WTC11 (cell line): ENCODE data around the gene CHTF8. TPM values are rescaled to one million over a fixed set of nuclear protein-coding genes. Genes with fewer than 3 reads are reported as not detected.

ENCODE experiments used
- ATAC-seq: fragments of 200-7000 bp; cut with Tn5 transposase; 2 replicates; pipeline ENCODE4 v1.10.0; 2021; ENCODE audit warnings: mild to moderate bottlenecking, moderate library complexity
- CTCF ChIA-PET: fragments of 300-600 bp; sonication (Branson Sonifier 250); formaldehyde crosslinking; loops from one replicate; lab custom pipeline; 2021; ENCODE audit warnings: antibody characterized with exemption; lab: Charles Lee
- POLR2A ChIA-PET: fragments of 350-600 bp; sonication (Branson Sonifier 250); formaldehyde crosslinking; loops from one replicate; lab custom pipeline; 2021; ENCODE audit warnings: antibody characterized with exemption; lab: Charles Lee
- DNase-seq: peaks from one replicate; pipeline ENCODE4 v3.0.0; 2021; ENCODE audit warnings: low spot score
- H3K27ac Mint-ChIP-seq: 2 replicates; pipeline ENCODE4 v1.8.0; 2021; ENCODE audit warnings: mixed read lengths
- H3K27me3 Mint-ChIP-seq: 2 replicates; pipeline ENCODE4 v1.8.0; 2021; ENCODE audit warnings: low read depth, mild to moderate bottlenecking, moderate library complexity, mixed read lengths
- H3K36me3 Mint-ChIP-seq: 2 replicates; pipeline ENCODE4 v1.8.0; 2021; ENCODE audit warnings: mixed read lengths
- H3K4me1 Mint-ChIP-seq: 2 replicates; pipeline ENCODE4 v1.8.0; 2022; ENCODE audit warnings: mixed read lengths
- H3K4me3 Mint-ChIP-seq: 2 replicates; pipeline ENCODE4 v1.8.0; 2021; ENCODE audit warnings: mild to moderate bottlenecking, moderate library complexity, mixed read lengths
- H3K9me3 Mint-ChIP-seq: 2 replicates; pipeline ENCODE4 v1.8.0; 2021; ENCODE audit warnings: mixed read lengths
- CREB1 ChIP-seq: sonication (generic); formaldehyde crosslinking; IDR thresholded peaks from 2 replicates; pipeline ENCODE4 v1.8.0; 2023; ENCODE audit warnings: mild to moderate bottlenecking, missing genetic modification reagents
- FOXP1 ChIP-seq: sonication (generic); formaldehyde crosslinking; IDR thresholded peaks from 2 replicates; pipeline ENCODE4 v1.8.0; 2022; ENCODE audit warnings: missing genetic modification reagents, mild to moderate bottlenecking, moderate library complexity, borderline replicate concordance
- JAZF1 ChIP-seq: fragments of 250-450 bp; sonication (Bioruptor Pico); IDR thresholded peaks from 2 replicates; pipeline ENCODE4 v1.9.0; 2021; ENCODE audit warnings: moderate library complexity, mild to moderate bottlenecking, inconsistent platforms
- MXD4 ChIP-seq: fragments of 250-450 bp; sonication (Bioruptor Pico); IDR thresholded peaks from 2 replicates; pipeline ENCODE4 v1.8.0; 2021; ENCODE audit warnings: mild to moderate bottlenecking, moderate library complexity, borderline replicate concordance
- ZBTB21 ChIP-seq: sonication (generic); formaldehyde crosslinking; IDR thresholded peaks from 2 replicates; pipeline ENCODE4 v1.8.1; 2023; ENCODE audit warnings: mild to moderate bottlenecking, missing genetic modification reagents, borderline replicate concordance
- ZNF317 ChIP-seq: sonication (generic); formaldehyde crosslinking; IDR thresholded peaks from 2 replicates; pipeline ENCODE4 v1.8.1; 2023; ENCODE audit warnings: low read depth, mild to moderate bottlenecking, moderate library complexity, missing genetic modification reagents, borderline replicate concordance
- total RNA-seq: library from RNA; stranded (reverse); gene quantifications from 3 replicates; pipeline ENCODE4 v1.2.3, GENCODE V29; 2021
- TF ChIP-seq, protein P1 (sequence below): fragments of 250-450 bp; sonication (Bioruptor Pico); conservative IDR thresholded peaks from 2 replicates; pipeline ENCODE4 v1.9.0; 2021; ENCODE audit warnings: mild to moderate bottlenecking
- TF ChIP-seq, protein P2 (sequence below): sonication (generic); formaldehyde crosslinking; IDR thresholded peaks from 2 replicates; pipeline ENCODE4 v1.8.1; 2023; ENCODE audit warnings: mild to moderate bottlenecking, missing genetic modification reagents, moderate library complexity
- TF ChIP-seq, protein P3 (sequence below): sonication (generic); formaldehyde crosslinking; IDR thresholded peaks from 2 replicates; pipeline ENCODE4 v1.8.0; 2022; ENCODE audit warnings: missing genetic modification reagents
- TF ChIP-seq, protein P4 (sequence below): sonication (generic); formaldehyde crosslinking; IDR thresholded peaks from 2 replicates; pipeline ENCODE4 v1.8.0; 2022; ENCODE audit warnings: mild to moderate bottlenecking, missing genetic modification reagents
- TF ChIP-seq, protein P5 (sequence below): sonication (generic); formaldehyde crosslinking; IDR thresholded peaks from 2 replicates; pipeline ENCODE4 v1.8.1; 2023; ENCODE audit warnings: mild to moderate bottlenecking, missing genetic modification reagents, borderline replicate concordance
- TF ChIP-seq, protein P6 (sequence below): sonication (generic); formaldehyde crosslinking; IDR thresholded peaks from 2 replicates; pipeline ENCODE4 v1.8.0; 2022; ENCODE audit warnings: mild to moderate bottlenecking, missing genetic modification reagents

Gene CHTF8
- total RNA-seq, 1 experiment from 2014 or later = 115 TPM

DNA sequence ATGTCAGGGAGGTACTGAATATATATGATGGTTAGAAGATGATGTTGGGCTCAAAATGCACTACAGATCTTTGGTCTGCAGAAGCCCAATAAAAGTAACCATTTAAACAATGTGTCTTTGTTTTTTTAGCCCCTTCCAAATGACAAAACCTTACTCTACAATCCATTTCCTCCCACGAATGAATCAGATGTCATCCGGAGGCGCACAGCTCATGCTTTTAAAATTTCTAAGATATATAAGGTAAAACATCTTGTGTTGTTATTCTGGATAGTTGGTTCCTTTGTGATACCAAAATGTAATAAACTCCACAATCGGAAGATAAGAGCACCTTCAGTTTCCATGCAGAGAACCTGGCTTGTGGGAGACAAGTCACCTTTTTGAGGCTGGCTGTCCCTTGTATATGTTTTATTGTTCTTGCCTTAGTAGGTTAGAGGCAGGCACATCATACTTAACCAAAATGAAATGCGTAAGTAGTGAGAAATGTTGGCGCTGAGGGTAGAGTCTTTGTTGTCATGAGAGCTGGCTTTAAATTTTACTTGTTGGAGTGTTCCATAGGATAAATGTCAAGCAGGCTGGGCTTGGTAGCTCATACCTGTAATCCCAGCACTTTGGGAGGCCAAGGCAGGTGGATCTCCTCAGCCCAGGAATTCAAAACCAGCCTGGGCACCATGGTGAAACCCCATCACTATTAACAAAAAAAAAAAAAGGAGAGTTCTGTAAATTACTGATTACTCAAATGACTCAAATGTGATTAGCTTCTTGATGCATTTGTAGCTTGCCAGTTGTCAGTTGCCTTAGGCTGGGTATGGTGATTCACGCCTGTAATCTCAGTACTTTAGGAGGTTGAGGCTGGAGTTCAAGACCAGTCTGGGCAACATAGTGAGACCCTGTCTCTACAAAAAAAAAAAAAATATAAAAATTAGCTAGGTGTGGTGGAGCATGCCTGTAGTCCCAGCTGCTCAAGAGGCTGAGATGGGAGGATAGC, 34.9 kb upstream of the CHTF8 start:
- H3K4me1 Mint-ChIP-seq = peaks cover 12% of the 10 kb centered on the region
- ChIA-PET CTCF (interaction anchor here (1.0 kb wide), 1 partner anchor 265 kb away, joined by 3 read pairs; no protein-coding TSS in a partner anchor), POLR2A (interaction anchor here (0.6 to 0.7 kb wide), 2 partner anchors 518 to 780 kb away, joined by 3 to 4 read pairs; no protein-coding TSS in a partner anchor)
- no peak for DNase-seq
- TF ChIP-seq CREB1 = no peak
- peaks cover 62% of the 10 kb centered on the region for H3K36me3 Mint-ChIP-seq
- H3K4me3 Mint-ChIP-seq = no peak overlapping the region
- no peak overlapping the region; the same call in 1 of the 2 replicates for H3K27ac Mint-ChIP-seq
- no peak for ATAC-seq
- H3K27me3 Mint-ChIP-seq = no peaks in the 10 kb centered on the region
- H3K9me3 Mint-ChIP-seq = no peaks in the 10 kb centered on the region

DNA sequence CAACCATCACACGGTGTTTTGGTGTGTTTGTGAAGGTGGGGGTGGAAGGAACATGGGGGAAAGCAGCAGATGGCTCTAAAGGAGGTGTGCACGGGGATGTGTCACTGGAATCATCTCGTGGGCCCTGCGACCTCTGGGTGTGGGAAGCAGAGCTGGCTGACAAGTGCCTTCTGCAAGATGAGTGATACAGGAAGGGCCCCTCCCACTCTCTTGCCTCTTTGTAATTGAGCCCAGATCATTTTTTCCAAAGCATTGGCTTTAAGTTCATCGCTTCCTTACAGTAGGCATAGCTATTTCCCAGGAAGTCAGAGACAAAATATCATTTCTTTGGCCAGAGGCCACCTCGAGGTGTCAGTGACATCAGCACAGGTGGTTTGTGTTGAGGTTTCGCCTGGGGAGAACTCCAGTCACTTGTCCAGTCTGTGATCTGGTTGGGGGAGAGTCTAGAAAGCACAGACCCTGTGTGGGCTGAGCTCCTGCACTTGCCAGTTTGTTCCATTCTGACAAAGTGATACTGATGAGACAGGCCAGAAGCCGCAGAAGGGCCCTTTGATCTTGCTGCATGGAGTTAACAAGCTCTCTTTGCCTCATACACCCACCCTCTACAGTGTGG, 33.9 kb upstream of the CHTF8 start:
- Mint-ChIP-seq H3K4me3 (no peak overlapping the region), H3K36me3 (peaks cover 67% of the 10 kb centered on the region), H3K27me3 (no peaks in the 10 kb centered on the region), H3K9me3 (no peaks in the 10 kb centered on the region), H3K4me1 (peaks cover 6% of the 10 kb centered on the region), H3K27ac (no peak overlapping the region)
- no peak for ATAC-seq
- DNase-seq = no peak
- TF ChIP-seq, protein P1, sequence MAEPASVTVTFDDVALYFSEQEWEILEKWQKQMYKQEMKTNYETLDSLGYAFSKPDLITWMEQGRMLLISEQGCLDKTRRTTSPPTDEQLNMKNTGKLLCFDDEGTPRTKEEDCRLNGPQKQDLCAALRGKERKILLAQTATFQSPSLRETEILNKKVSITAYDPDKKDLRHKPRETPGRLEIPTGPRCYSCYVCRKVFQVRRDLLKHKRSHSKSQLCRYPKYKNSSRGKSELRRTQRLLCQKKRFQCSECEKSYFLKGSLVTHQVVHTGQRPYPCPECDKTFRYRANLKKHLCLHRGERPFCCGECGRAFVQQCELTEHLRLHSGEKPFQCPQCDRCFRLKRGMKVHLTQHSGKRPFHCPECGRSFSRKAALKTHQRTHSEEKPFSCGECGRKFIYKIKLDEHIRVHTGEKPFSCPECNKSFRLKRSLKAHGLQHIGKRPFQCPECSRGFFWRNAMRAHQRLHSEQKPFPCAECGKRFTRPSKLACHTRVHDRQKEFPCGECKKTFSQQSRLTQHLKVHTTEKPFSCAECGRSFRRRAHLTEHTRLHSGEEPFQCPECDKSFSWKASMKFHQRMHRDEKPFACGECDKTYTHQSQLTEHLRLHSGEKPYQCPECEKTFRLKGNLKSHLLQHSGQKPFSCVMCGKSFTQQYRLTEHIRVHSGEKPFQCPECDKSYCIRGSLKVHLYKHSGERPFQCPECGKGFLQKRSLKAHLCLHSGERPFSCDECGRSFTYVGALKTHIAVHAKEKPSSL (CRISPR knock-in tag) = no peak
- TF ChIP-seq, protein P2, sequence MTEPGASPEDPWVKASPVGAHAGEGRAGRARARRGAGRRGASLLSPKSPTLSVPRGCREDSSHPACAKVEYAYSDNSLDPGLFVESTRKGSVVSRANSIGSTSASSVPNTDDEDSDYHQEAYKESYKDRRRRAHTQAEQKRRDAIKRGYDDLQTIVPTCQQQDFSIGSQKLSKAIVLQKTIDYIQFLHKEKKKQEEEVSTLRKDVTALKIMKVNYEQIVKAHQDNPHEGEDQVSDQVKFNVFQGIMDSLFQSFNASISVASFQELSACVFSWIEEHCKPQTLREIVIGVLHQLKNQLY (CRISPR knock-in tag) = no peak
- TF ChIP-seq JAZF1 (CRISPR knock-in tag) (no peak), MXD4 (CRISPR knock-in tag) (no peak), ZNF317 (CRISPR knock-in tag) (no peak), FOXP1 (CRISPR knock-in tag) (no peak), ZBTB21 (no peak)
- TF ChIP-seq, protein P3, sequence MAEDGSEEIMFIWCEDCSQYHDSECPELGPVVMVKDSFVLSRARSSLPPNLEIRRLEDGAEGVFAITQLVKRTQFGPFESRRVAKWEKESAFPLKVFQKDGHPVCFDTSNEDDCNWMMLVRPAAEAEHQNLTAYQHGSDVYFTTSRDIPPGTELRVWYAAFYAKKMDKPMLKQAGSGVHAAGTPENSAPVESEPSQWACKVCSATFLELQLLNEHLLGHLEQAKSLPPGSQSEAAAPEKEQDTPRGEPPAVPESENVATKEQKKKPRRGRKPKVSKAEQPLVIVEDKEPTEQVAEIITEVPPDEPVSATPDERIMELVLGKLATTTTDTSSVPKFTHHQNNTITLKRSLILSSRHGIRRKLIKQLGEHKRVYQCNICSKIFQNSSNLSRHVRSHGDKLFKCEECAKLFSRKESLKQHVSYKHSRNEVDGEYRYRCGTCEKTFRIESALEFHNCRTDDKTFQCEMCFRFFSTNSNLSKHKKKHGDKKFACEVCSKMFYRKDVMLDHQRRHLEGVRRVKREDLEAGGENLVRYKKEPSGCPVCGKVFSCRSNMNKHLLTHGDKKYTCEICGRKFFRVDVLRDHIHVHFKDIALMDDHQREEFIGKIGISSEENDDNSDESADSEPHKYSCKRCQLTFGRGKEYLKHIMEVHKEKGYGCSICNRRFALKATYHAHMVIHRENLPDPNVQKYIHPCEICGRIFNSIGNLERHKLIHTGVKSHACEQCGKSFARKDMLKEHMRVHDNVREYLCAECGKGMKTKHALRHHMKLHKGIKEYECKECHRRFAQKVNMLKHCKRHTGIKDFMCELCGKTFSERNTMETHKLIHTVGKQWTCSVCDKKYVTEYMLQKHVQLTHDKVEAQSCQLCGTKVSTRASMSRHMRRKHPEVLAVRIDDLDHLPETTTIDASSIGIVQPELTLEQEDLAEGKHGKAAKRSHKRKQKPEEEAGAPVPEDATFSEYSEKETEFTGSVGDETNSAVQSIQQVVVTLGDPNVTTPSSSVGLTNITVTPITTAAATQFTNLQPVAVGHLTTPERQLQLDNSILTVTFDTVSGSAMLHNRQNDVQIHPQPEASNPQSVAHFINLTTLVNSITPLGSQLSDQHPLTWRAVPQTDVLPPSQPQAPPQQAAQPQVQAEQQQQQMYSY (CRISPR knock-in tag) = no peak
- TF ChIP-seq, protein P4, sequence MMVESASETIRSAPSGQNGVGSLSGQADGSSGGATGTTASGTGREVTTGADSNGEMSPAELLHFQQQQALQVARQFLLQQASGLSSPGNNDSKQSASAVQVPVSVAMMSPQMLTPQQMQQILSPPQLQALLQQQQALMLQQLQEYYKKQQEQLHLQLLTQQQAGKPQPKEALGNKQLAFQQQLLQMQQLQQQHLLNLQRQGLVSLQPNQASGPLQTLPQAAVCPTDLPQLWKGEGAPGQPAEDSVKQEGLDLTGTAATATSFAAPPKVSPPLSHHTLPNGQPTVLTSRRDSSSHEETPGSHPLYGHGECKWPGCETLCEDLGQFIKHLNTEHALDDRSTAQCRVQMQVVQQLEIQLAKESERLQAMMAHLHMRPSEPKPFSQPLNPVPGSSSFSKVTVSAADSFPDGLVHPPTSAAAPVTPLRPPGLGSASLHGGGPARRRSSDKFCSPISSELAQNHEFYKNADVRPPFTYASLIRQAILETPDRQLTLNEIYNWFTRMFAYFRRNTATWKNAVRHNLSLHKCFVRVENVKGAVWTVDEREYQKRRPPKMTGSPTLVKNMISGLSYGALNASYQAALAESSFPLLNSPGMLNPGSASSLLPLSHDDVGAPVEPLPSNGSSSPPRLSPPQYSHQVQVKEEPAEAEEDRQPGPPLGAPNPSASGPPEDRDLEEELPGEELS (CRISPR knock-in tag) = no peak
- TF ChIP-seq, protein P5, sequence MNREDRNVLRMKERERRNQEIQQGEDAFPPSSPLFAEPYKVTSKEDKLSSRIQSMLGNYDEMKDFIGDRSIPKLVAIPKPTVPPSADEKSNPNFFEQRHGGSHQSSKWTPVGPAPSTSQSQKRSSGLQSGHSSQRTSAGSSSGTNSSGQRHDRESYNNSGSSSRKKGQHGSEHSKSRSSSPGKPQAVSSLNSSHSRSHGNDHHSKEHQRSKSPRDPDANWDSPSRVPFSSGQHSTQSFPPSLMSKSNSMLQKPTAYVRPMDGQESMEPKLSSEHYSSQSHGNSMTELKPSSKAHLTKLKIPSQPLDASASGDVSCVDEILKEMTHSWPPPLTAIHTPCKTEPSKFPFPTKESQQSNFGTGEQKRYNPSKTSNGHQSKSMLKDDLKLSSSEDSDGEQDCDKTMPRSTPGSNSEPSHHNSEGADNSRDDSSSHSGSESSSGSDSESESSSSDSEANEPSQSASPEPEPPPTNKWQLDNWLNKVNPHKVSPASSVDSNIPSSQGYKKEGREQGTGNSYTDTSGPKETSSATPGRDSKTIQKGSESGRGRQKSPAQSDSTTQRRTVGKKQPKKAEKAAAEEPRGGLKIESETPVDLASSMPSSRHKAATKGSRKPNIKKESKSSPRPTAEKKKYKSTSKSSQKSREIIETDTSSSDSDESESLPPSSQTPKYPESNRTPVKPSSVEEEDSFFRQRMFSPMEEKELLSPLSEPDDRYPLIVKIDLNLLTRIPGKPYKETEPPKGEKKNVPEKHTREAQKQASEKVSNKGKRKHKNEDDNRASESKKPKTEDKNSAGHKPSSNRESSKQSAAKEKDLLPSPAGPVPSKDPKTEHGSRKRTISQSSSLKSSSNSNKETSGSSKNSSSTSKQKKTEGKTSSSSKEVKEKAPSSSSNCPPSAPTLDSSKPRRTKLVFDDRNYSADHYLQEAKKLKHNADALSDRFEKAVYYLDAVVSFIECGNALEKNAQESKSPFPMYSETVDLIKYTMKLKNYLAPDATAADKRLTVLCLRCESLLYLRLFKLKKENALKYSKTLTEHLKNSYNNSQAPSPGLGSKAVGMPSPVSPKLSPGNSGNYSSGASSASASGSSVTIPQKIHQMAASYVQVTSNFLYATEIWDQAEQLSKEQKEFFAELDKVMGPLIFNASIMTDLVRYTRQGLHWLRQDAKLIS (CRISPR knock-in tag) = no peak
- TF ChIP-seq, protein P6, sequence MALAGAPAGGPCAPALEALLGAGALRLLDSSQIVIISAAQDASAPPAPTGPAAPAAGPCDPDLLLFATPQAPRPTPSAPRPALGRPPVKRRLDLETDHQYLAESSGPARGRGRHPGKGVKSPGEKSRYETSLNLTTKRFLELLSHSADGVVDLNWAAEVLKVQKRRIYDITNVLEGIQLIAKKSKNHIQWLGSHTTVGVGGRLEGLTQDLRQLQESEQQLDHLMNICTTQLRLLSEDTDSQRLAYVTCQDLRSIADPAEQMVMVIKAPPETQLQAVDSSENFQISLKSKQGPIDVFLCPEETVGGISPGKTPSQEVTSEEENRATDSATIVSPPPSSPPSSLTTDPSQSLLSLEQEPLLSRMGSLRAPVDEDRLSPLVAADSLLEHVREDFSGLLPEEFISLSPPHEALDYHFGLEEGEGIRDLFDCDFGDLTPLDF (CRISPR knock-in tag) = no peak
- ChIA-PET CTCF (interaction anchor here (0.9 to 1.0 kb wide), 2 partner anchors 16 to 264 kb away, joined by 3 read pairs; no protein-coding TSS in a partner anchor), POLR2A (interaction anchor here (0.5 to 0.9 kb wide), 3 partner anchors 15 to 83 kb away, joined by 4 read pairs; partner anchors contain the start of gene SNTB2)
